Endothelial cell (in vitro differentiated cells): ENCODE data around the gene GRIN1. TPM values are rescaled to one million over a fixed set of nuclear protein-coding genes. Genes with fewer than 3 reads are reported as not detected.

Experiments used
- DNase-seq: peaks from one replicate; pipeline ENCODE4 v3.0.0; 2021; ENCODE audit warnings: low spot score
- H3K27ac Mint-ChIP-seq: one replicate; pipeline ENCODE4 v1.8.0; 2021; ENCODE audit warnings: mixed read lengths, inconsistent platforms; ENCODE audit not compliant: unreplicated experiment
- H3K27me3 Mint-ChIP-seq: one replicate; pipeline ENCODE4 v1.8.0; 2021; ENCODE audit warnings: mild to moderate bottlenecking, moderate library complexity, mixed read lengths, inconsistent platforms; ENCODE audit not compliant: unreplicated experiment
- H3K36me3 Mint-ChIP-seq: one replicate; pipeline ENCODE4 v1.8.0; 2021; ENCODE audit warnings: mild to moderate bottlenecking, low read depth, mixed read lengths, inconsistent platforms; ENCODE audit not compliant: unreplicated experiment
- H3K4me1 Mint-ChIP-seq: one replicate; pipeline ENCODE4 v1.8.0; 2021; ENCODE audit warnings: mild to moderate bottlenecking, mixed read lengths, inconsistent platforms; ENCODE audit not compliant: unreplicated experiment
- H3K4me3 Mint-ChIP-seq: one replicate; pipeline ENCODE4 v1.8.0; 2021; ENCODE audit warnings: mild to moderate bottlenecking, mixed read lengths, inconsistent platforms; ENCODE audit not compliant: unreplicated experiment
- H3K9me3 Mint-ChIP-seq: one replicate; pipeline ENCODE4 v1.8.0; 2021; ENCODE audit warnings: mixed read lengths, inconsistent platforms; ENCODE audit not compliant: unreplicated experiment
- CTCF ChIP-seq: fragments of 200-600 bp; sonication (generic); IDR thresholded peaks from one replicate; pipeline ENCODE4 v1.5.0; 2021; ENCODE audit warnings: antibody characterized with exemption; ENCODE audit not compliant: unreplicated experiment
- microRNA-seq: library from miRNA; unstranded; fragments of <30 nt; microRNA quantifications from one replicate; pipeline ENCODE4, GENCODE V29; 2020; ENCODE audit not compliant: unreplicated experiment
- total RNA-seq: library from RNA; stranded (reverse); fragmentation: NEBNext Ultra II Directional; extraction: Animal tissue kit (Norgen Biotek cat#: 25700); gene quantifications from one replicate; pipeline ENCODE4 v1.2.1, GENCODE V29; 2021; ENCODE audit not compliant: unreplicated experiment

The GRIN1 gene
- total RNA-seq, 1 donor from 2014 or later: not detected

GRCh38 chr9:137217276-137218211, 78.6 kb downstream of the GRIN1 start:
- H3K27me3 Mint-ChIP-seq: peaks cover 7% of the 10 kb centered on the region
- no peaks in the 10 kb centered on the region for H3K4me1 Mint-ChIP-seq
- H3K36me3 Mint-ChIP-seq: peaks cover 5% of the 10 kb centered on the region
- no peak overlapping the region for H3K27ac Mint-ChIP-seq
- no peak overlapping the region for H3K4me3 Mint-ChIP-seq
- H3K9me3 Mint-ChIP-seq: no peaks in the 10 kb centered on the region
- no peak for TF ChIP-seq CTCF
- peak; percentile 42 for DNase-seq

GRCh38 chr9:137218212-137218753, 79.3 kb downstream of the GRIN1 start:
- no peak for TF ChIP-seq CTCF
- Mint-ChIP-seq H3K4me3 (no peak overlapping the region), H3K36me3 (no peaks in the 10 kb centered on the region), H3K4me1 (no peaks in the 10 kb centered on the region), H3K9me3 (no peaks in the 10 kb centered on the region), H3K27me3 (peaks cover 7% of the 10 kb centered on the region), H3K27ac (no peak overlapping the region)
- no peak for DNase-seq

Small RNA genes lying within 50 kb of the gene (microRNA-seq; reads per million reads assigned to microRNA genes)
- not detected for gene MIR3621

Other genes starting within 250 kb of the GRIN1 start
- gene FBXW5, start 194.4 kb upstream of the GRIN1 start, total RNA-seq: 100.0 TPM
- gene C8G, start 193.9 kb upstream of the GRIN1 start, total RNA-seq: 1.1 TPM
- gene LCN12, start 186.9 kb upstream of the GRIN1 start, total RNA-seq: 1.5 TPM
- not detected for gene PTGDS, start 161.7 kb upstream of the GRIN1 start, total RNA-seq
- gene LCNL1, start 156.2 kb upstream of the GRIN1 start, total RNA-seq: not detected
- gene PAXX, start 146.7 kb upstream of the GRIN1 start, total RNA-seq: 8.3 TPM
- gene CLIC3, start 142.6 kb upstream of the GRIN1 start, total RNA-seq: not detected
- gene ABCA2, start 110.9 kb upstream of the GRIN1 start, total RNA-seq: 2.1 TPM
- not detected for gene FUT7, start 107.1 kb upstream of the GRIN1 start, total RNA-seq
- 116 TPM for gene NPDC1, start 93.0 kb upstream of the GRIN1 start, total RNA-seq
- gene ENTPD2, start 85.1 kb upstream of the GRIN1 start, total RNA-seq: 55.6 TPM
- 1.0 TPM for gene SAPCD2, start 68.6 kb upstream of the GRIN1 start, total RNA-seq
- gene UAP1L1, start 61.6 kb upstream of the GRIN1 start, total RNA-seq: 3.2 TPM
- gene MAN1B1, start 52.2 kb upstream of the GRIN1 start, total RNA-seq: 70.4 TPM
- gene DPP7, start 24.4 kb upstream of the GRIN1 start, total RNA-seq: 6.1 TPM
- gene LRRC26, start 30.9 kb downstream of the GRIN1 start, total RNA-seq: not detected
- gene TMEM210, start 32.9 kb downstream of the GRIN1 start, total RNA-seq: not detected
- gene ANAPC2, start 49.4 kb downstream of the GRIN1 start, total RNA-seq: 76.8 TPM
- gene SSNA1, start 49.5 kb downstream of the GRIN1 start, total RNA-seq: 53.8 TPM
- 8.2 TPM for gene TPRN, start 61.6 kb downstream of the GRIN1 start, total RNA-seq
- 27.4 TPM for gene TMEM203, start 66.5 kb downstream of the GRIN1 start, total RNA-seq
- gene NDOR1, start 66.5 kb downstream of the GRIN1 start, total RNA-seq: 22.5 TPM
- gene RNF208, start 83.1 kb downstream of the GRIN1 start, total RNA-seq: 1.1 TPM
- gene CYSRT1, start 86.0 kb downstream of the GRIN1 start, total RNA-seq: 1.4 TPM
- not detected for gene RNF224, start 88.3 kb downstream of the GRIN1 start, total RNA-seq
- not detected for gene SLC34A3, start 91.7 kb downstream of the GRIN1 start, total RNA-seq
- gene TUBB4B, start 102.1 kb downstream of the GRIN1 start, total RNA-seq: 134 TPM
- not detected for gene STPG3, start 112.1 kb downstream of the GRIN1 start, total RNA-seq
- 65.6 TPM for gene NELFB, start 116.2 kb downstream of the GRIN1 start, total RNA-seq
- gene TOR4A, start 138.6 kb downstream of the GRIN1 start, total RNA-seq: 37.7 TPM
- 170 TPM for gene NRARP, start 163.1 kb downstream of the GRIN1 start, total RNA-seq